Naive thymus-derived CD8-positive, alpha-beta T cell (primary cell): ENCODE data around the gene NFIB. TPM values are rescaled to one million over a fixed set of nuclear protein-coding genes. Genes with fewer than 3 reads are reported as not detected.

Source experiments
- ATAC-seq, 2 donors: fragments of 150-1000 bp; cut with Tn5 transposase in 1 of 2; sonication (Bioruptor Pico), chemical (Tn5 transposase) in 1 of 2; 1 replicate in 1 of 2; 2 replicates in 1 of 2; pipeline ENCODE4 v1.10.0; 2021; ENCODE audit warnings: mild to moderate bottlenecking in 2 of 2, moderate library complexity in 2 of 2
- POLR2A ChIA-PET: fragments of 350-600 bp; sonication (Branson Sonifier 250); formaldehyde crosslinking; loops from one replicate; lab custom pipeline; 2021; ENCODE audit warnings: antibody characterized with exemption; lab: Charles Lee
- DNase-seq, 10 donors: peaks; one replicate each; pipeline versions ENCODE4 v3.0.0 to v3.0.0-alpha.2; 2020 to 2022
- H3K27ac Mint-ChIP-seq, 10 donors: one replicate each; pipeline ENCODE4 v1.8.0; 2020 to 2022; ENCODE audit warnings: mild to moderate bottlenecking in 10 of 10, mixed read lengths in 10 of 10, moderate library complexity in 4 of 10, inconsistent platforms in 1 of 10
- H3K27me3 Mint-ChIP-seq, 5 donors: one replicate each; pipeline ENCODE4 v1.8.0; 2021 to 2022; ENCODE audit warnings: mixed read lengths in 5 of 5
- H3K36me3 Mint-ChIP-seq, 3 donors: one replicate each; pipeline ENCODE4 v1.8.0; 2020 to 2022; ENCODE audit warnings: mixed read lengths in 3 of 3, mild to moderate bottlenecking in 2 of 3, inconsistent platforms in 1 of 3
- H3K4me1 Mint-ChIP-seq, 4 donors: one replicate each; pipeline ENCODE4 v1.8.0; 2021 to 2022; ENCODE audit warnings: mixed read lengths in 4 of 4
- H3K4me3 Mint-ChIP-seq, 10 donors: one replicate each; pipeline ENCODE4 v1.8.0; 2020 to 2022; ENCODE audit warnings: mild to moderate bottlenecking in 10 of 10, mixed read lengths in 10 of 10, moderate library complexity in 6 of 10, inconsistent platforms in 1 of 10
- H3K9me3 Mint-ChIP-seq, 9 donors: one replicate each; pipeline ENCODE4 v1.8.0; 2020 to 2022; ENCODE audit warnings: mixed read lengths in 9 of 9, mild to moderate bottlenecking in 3 of 9, inconsistent platforms in 1 of 9, moderate library complexity in 1 of 9
- polyA plus RNA-seq, 3 donors: library from polyadenylated mRNA; unstranded; fragments of 300-500 nt; fragmentation: Illumina TruSeq; gene quantifications; one replicate each; pipeline ENCODE4 v1.2.3, GENCODE V29; 2021
- total RNA-seq, 8 experiments: library from RNA in 2 of 8; stranded (reverse) in 2 of 8; gene quantifications; one replicate each; pipeline ENCODE4 v1.2.3 and lab custom pipeline; 2021 to 2026

Gene NFIB
- total and polyA plus RNA-seq, 5 experiments from 2014 or later = 0.22 TPM; not detected in 4

DNA sequence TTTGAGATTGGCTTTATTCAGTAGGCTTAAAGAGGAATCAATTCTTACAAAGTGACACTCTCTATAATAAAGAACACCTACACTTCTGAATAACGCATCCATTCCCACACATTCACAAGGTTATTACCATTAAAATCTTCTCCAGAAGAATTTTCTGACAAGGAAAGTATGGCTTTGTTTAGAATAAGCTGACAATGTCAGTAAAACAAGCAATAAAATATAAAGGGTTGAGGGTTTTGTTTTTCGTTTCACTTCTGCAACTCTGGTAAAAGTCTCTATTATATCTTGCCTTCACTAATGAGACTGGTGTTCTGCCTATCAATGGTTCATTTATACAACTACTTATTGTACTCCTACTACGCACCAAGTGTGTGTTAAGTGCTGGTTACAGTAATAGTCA, 169.7 kb downstream of the NFIB start:
- Mint-ChIP-seq H3K4me1 (no peaks in the 10 kb centered on the region), H3K27me3 (peaks cover 0 to 1% (median 0%) of the 10 kb centered on the region in 5 donors), H3K4me3 (no peak overlapping the region), H3K36me3 (no peaks in the 10 kb centered on the region), H3K27ac (no peak overlapping the region), H3K9me3 (peaks cover 0 to 2% (median 0%) of the 10 kb centered on the region in 9 donors)
- ATAC-seq (no peak), DNase-seq (no peak)
- POLR2A ChIA-PET = no interaction called here

DNA sequence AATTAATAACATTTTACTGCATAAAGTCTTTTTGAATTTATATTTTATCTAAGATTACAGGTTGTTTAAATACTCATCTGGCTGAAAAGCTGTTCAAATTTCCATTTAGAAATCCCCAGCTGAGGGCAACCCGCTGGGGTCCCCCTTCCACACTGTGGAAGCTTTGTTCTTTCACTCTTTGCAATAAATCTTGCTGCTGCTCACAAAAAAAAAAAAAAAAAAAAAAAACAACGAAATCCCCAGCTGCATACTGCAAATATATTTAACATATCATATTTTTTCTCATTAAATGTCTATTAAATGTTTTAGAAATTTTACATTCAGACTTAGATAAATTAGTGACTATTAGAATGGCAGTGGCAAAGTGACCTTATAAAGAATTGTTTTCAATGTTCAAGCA, 172.2 kb downstream of the NFIB start:
- no peak overlapping the region for H3K27ac Mint-ChIP-seq
- H3K27me3 Mint-ChIP-seq = peaks cover 0 to 1% (median 0%) of the 10 kb centered on the region in 5 donors
- H3K4me1 Mint-ChIP-seq = no peaks in the 10 kb centered on the region
- ATAC-seq = no peak
- no peak for DNase-seq
- POLR2A ChIA-PET = no interaction called here
- H3K9me3 Mint-ChIP-seq = peaks cover 0 to 2% (median 0%) of the 10 kb centered on the region in 9 donors
- H3K36me3 Mint-ChIP-seq = no peaks in the 10 kb centered on the region
- H3K4me3 Mint-ChIP-seq = no peak overlapping the region

DNA sequence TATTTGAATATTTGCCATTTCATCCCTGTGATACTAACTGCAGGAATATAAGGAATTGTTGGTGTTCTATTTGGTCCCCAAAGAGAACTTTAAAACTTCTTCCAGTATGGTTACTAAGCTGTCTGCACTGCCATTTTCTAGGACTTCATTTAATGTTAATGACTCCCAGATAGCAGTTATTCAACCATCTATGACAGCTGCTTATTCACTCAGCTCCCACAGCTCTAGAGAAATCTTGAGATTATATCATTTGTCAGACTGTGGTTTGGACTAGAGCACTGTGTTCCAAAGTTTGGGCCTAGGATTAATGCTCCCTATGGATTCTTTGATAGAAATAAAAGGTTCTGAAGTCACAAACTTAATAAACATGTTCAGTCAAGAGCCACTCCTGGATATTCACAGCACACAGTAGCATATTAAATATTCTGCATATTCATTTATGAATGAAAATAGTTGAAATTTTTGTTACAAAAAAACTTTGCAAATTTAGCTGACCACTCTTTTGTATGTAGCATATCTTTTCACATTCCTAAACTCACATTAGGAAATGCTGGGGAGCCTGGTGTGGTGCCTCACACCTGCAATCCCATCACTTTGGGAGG, 173.7 kb downstream of the NFIB start:
- Mint-ChIP-seq H3K4me1 (no peaks in the 10 kb centered on the region), H3K4me3 (no peak overlapping the region), H3K9me3 (peaks cover 0 to 2% (median 0%) of the 10 kb centered on the region in 9 donors), H3K27me3 (peaks cover 0 to 1% (median 0%) of the 10 kb centered on the region in 5 donors), H3K36me3 (no peaks in the 10 kb centered on the region), H3K27ac (no peak overlapping the region)
- POLR2A ChIA-PET = no interaction called here
- no peak for ATAC-seq
- no peak for DNase-seq

DNA sequence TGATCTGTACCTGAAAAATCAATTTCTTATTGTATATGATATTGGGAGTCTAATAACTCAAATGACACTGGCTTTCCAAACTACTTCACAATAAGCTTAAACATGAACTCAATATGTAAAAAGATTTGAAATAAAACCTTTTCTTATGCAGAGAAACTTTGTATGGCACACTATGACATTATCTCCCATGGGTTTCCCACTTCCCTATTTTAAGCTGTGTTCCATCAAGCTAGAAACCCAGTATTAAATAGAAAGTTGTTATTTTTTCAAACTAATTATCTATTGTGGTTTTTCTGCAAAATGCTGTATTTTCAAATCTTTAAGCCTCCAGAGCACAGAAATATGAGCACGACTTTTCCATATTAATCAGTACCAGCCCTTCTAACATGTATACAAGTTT, 174.7 kb downstream of the NFIB start:
- Mint-ChIP-seq H3K4me3 (no peak overlapping the region), H3K27ac (no peak overlapping the region), H3K4me1 (no peaks in the 10 kb centered on the region), H3K36me3 (no peaks in the 10 kb centered on the region), H3K27me3 (no peaks in the 10 kb centered on the region), H3K9me3 (no peaks in the 10 kb centered on the region)
- DNase-seq (no peak), ATAC-seq (no peak)
- POLR2A ChIA-PET = no interaction called here

DNA sequence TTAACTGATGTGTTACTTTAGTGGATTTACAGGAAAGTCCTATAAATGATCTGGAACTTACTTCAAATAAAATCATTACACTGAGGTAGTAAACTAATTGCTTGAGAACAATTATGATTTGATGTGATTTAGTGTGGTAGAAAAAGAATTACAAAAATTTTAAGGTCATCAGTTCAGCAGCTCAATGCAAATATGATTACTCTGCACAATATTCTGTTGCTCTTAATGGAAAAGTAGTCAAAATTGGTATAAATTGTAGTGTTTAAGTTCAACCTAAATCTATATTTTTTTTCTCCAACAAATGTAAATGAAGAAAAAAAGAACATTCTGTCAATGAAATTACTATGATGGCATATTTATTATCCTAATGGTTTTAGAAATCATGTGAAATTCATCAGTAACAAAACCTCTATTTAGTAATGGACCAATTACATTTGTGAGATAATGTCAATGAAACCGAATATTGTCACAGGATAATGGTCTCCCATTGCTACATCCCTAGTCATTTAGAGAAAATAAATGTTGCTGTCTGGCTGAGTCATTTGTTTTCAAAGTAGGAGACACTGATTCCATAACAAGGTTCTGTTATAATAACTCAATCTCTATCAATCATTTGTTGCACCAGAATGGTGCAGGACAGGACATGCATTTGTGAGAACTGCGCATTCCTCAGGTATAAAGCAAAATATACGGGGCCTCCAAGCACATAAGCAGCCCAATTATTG, 177.1 kb downstream of the NFIB start:
- Mint-ChIP-seq H3K27me3 (no peaks in the 10 kb centered on the region), H3K4me1 (no peaks in the 10 kb centered on the region), H3K9me3 (peaks cover 0 to under 1% (median 0%) of the 10 kb centered on the region in 9 donors), H3K27ac (no peak overlapping the region), H3K4me3 (no peak overlapping the region), H3K36me3 (no peaks in the 10 kb centered on the region)
- DNase-seq (no peak), ATAC-seq (no peak)
- POLR2A ChIA-PET = no interaction called here

DNA sequence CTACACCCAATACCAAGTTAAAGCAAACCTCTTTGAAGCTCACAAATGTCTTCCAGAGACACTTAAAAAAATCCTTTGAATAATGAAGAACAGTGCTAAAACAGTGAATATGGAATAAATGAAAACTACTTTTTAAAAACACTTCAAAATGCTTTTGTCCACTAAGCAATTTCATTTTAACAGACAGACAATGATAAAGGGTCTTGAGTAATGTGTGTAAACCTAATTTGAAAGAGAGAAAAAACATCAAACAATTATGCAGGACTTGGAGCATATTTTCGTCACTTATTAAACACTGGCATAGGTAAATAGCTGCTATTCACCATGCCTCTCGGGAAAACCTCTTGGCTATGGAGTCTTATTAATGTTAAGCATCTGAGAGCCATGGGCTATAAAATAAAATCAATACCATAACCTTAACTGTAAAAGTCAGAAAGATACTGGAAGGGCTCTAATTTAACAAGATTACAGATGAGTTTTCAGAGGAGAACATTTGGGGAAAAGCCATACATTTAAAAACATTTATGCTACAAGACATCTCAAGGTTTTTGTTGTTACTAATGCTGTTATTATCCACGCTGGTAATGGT, 177.8 kb downstream of the NFIB start:
- no peak overlapping the region for H3K27ac Mint-ChIP-seq
- no peaks in the 10 kb centered on the region for H3K27me3 Mint-ChIP-seq
- peaks cover 0 to 5% (median 0%) of the 10 kb centered on the region in 9 donors for H3K9me3 Mint-ChIP-seq
- no peaks in the 10 kb centered on the region for H3K4me1 Mint-ChIP-seq
- DNase-seq (no peak), ATAC-seq (no peak)
- H3K4me3 Mint-ChIP-seq = no peak overlapping the region
- H3K36me3 Mint-ChIP-seq = no peaks in the 10 kb centered on the region
- POLR2A ChIA-PET = no interaction called here

DNA sequence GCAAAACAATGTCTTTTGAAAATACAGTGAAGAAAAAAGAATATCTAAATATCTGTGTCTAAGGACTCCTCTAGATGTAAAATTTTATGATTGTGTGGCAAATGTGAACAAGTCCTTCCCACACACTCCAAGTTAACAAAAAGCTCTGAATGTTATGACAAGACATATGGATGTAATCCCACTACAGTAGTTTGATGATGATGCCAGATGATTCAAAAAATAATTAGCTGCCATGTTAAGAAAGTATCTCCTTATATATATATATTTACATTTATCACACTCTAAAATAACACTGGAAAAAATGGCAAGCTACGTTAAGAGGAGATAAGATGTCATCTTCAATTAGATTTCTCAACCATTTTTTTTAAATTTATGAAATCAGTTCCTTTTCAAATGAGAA, 178.5 kb downstream of the NFIB start:
- POLR2A ChIA-PET = no interaction called here
- H3K27ac Mint-ChIP-seq = no peak overlapping the region
- DNase-seq = no peak
- no peaks in the 10 kb centered on the region for H3K4me1 Mint-ChIP-seq
- ATAC-seq = no peak
- peaks cover 0 to 5% (median 0%) of the 10 kb centered on the region in 9 donors for H3K9me3 Mint-ChIP-seq
- H3K4me3 Mint-ChIP-seq = no peak overlapping the region
- H3K36me3 Mint-ChIP-seq = no peaks in the 10 kb centered on the region
- H3K27me3 Mint-ChIP-seq = no peaks in the 10 kb centered on the region

DNA sequence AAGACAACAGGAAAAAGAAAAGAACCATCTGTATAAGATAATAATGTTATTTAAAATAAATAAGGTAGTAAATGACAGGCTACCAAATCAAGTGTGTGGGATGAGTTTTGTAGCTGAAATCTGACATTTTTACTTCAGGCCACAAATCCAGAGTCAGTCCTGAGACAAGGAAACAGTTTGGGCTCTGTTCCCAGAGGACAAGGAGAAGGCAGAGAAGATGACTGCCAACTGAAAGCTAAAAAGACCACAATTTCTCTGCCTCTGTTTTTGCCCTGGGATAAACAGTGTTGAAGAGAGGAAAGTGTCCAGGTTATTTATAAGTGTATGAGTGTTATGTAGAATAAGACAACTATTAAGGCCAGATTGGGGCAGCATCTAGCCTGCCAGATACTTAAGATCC, 180.5 kb downstream of the NFIB start:
- Mint-ChIP-seq H3K9me3 (peaks cover 0 to 5% (median 0%) of the 10 kb centered on the region in 9 donors), H3K36me3 (no peaks in the 10 kb centered on the region), H3K4me1 (no peaks in the 10 kb centered on the region), H3K4me3 (no peak overlapping the region), H3K27ac (no peak overlapping the region), H3K27me3 (no peaks in the 10 kb centered on the region)
- DNase-seq (no peak), ATAC-seq (no peak)
- POLR2A ChIA-PET = no interaction called here

DNA sequence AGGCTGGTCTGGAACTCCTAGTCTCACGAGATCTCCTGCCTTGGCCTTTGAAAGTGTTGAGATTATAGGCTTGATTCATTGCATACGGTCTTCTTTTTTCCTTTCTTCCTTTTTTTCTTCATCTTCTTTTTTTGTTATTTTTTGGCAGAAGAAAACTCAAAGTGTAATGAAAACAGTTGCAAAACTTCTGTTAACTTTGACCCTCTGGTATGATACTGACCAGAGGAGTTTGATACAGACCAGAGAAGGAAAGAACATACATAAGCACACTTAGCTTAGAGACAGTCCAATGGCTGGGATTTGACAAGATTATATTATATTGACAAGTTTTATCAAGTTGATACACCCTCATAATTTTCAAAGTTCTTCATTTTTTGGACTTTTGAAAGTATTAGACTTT, 181.2 kb downstream of the NFIB start:
- DNase-seq = no peak
- POLR2A ChIA-PET = no interaction called here
- Mint-ChIP-seq H3K4me1 (no peaks in the 10 kb centered on the region), H3K27me3 (no peaks in the 10 kb centered on the region), H3K27ac (no peak overlapping the region), H3K36me3 (no peaks in the 10 kb centered on the region), H3K9me3 (peaks cover 0 to 5% (median 0%) of the 10 kb centered on the region in 9 donors), H3K4me3 (no peak overlapping the region)
- no peak for ATAC-seq

DNA sequence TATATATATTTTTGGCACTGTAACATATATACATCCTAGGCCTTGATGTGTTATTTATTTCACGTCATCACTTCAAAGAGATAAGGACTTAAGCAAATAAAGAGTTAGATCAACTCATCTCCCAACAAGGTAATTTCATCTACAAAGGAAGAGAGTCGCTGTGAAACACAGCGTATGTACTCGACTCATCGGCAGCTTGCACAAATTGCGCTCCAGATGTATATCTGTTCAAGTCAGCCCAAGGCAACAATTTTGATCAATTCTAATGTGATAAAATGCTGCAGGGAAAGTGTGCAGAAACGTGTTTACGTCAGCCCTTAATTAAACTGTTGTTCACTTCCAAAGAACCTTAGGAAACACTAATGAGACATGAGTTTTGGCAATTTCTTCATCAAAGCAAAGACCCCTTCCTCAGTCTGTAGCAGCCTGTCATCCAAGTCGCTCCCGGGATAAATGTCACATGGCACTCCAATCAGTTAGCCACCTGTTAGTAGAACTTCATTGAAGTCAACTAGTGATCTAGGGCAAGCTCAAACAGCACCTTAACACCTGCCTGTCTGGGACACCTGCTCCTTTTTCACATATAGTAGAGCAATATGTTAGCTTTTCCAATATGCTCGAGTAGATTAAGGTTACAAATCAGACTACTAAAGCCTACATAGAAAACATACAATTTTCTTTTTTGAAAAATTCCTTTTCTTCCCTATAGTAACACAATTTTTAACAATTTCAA, 182.4 kb downstream of the NFIB start:
- DNase-seq (no peak), ATAC-seq (no peak)
- Mint-ChIP-seq H3K4me1 (no peaks in the 10 kb centered on the region), H3K4me3 (no peak overlapping the region), H3K36me3 (no peaks in the 10 kb centered on the region), H3K27me3 (no peaks in the 10 kb centered on the region), H3K9me3 (peaks cover 0 to 7% (median 0%) of the 10 kb centered on the region in 9 donors), H3K27ac (no peak overlapping the region)
- POLR2A ChIA-PET = no interaction called here

DNA sequence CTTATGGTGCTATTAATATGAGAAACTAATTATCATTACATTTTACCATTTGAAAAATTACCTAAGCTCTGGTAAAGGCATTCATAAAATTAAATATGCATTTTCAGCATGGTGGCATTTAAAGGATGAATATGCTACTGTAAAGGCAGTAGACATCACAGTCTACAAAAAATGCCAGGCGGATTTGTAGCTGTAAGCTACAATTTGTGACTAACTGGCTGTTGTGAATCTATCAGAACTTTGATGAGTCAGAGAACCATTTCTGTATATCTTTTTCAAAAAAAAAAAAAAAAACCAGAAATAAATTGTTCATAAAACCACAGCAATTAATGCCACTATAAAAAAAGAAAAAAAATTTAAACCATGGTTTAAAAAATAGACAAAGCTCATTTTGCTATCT, 186.3 kb downstream of the NFIB start:
- no peaks in the 10 kb centered on the region for H3K4me1 Mint-ChIP-seq
- DNase-seq (no peak), ATAC-seq (no peak)
- no peak overlapping the region for H3K4me3 Mint-ChIP-seq
- H3K27ac Mint-ChIP-seq = no peak overlapping the region
- H3K27me3 Mint-ChIP-seq = peaks cover 0 to 6% (median 0%) of the 10 kb centered on the region in 5 donors
- POLR2A ChIA-PET = no interaction called here
- no peaks in the 10 kb centered on the region for H3K36me3 Mint-ChIP-seq
- peaks cover 0 to 12% (median 0%) of the 10 kb centered on the region in 9 donors for H3K9me3 Mint-ChIP-seq

DNA sequence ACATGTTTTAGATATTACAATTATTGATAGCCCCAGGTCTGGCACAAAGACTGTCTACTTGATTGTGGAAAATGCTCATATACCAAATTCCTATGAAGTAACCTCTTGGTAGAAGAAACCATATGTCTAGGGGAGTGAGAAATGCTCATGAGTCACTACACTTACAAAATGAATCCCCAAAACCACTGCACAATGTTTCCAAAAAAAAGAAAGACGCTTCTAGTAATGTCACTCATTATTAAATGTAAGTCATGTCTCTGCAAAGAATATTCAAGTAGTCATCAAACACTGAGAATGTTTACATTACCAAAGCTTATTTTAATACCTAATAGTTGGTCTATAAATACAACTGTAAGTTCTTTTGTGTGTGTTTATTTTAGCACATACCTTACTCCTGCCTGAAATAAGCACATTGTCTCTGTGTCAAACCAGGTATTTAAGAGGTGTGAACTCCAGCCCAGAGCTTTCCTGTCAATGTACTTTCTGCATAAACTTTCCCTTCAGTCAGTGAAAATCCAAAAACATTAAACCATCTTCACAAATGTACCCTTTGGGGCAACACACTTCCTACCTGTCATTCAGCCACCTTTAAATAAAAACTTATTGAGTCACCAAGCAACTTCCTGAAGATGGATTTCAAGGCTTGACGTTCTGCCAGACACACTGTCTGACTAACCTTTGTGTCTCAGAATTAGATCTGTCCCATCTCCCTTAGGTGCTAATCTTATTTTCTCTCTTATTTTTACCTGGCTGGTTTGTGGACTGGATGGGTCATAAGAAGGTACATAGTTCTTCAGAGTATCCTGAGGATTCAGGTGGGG, 194.0 kb downstream of the NFIB start:
- H3K27ac Mint-ChIP-seq = no peak overlapping the region
- H3K36me3 Mint-ChIP-seq = no peaks in the 10 kb centered on the region
- H3K9me3 Mint-ChIP-seq = peaks cover 0 to 4% (median 0%) of the 10 kb centered on the region in 9 donors
- DNase-seq (no peak), ATAC-seq (no peak)
- POLR2A ChIA-PET = no interaction called here
- H3K27me3 Mint-ChIP-seq = peaks cover 0 to 6% (median 0%) of the 10 kb centered on the region in 5 donors
- no peaks in the 10 kb centered on the region for H3K4me1 Mint-ChIP-seq
- no peak overlapping the region for H3K4me3 Mint-ChIP-seq
